Tongue (tissue), 2 donors: ENCODE results near the gene LARP7. TPM values are rescaled to one million over a fixed set of nuclear protein-coding genes. Genes with fewer than 3 reads are reported as not detected.
"Not testable (repeated sequence)": the region's sequence is repeated elsewhere in the genome, so short reads cannot be mapped to it uniquely, and the experiment has no call there.

Experiments
- DNase-seq: peaks from one replicate; pipeline ENCODE4 v3.0.0-alpha.2; 2015
- total RNA-seq: library from RNA; depleted of rRNA; stranded (reverse); fragments of >200 nt; gene quantifications from one replicate; pipeline ENCODE4 v1.2.3, GENCODE V29; 2014

The LARP7 gene
- 45.4 TPM for total RNA-seq

GRCh38 chr4:112636688-112637551 lies at the start of gene LARP7, which contains the start of gene ZGRF1:
LARP7 (plus strand) TSS chr4:112637143; CDS start chr4:112644670, 7,527 bp downstream.
ZGRF1 (minus strand) TSS chr4:112636909; CDS start chr4:112633176, 3,733 bp downstream.
- peak; percentile 100 for DNase-seq

- DNase-seq: no peak
These were observed 47.7 kb upstream of the LARP7 start for GRCh38 chr4:112589206-112589605.

- DNase-seq: no peak
These were observed 45.4 kb upstream of the LARP7 start for GRCh38 chr4:112591593-112591992.

- DNase-seq: no peak
These were observed 44.2 kb upstream of the LARP7 start for GRCh38 chr4:112592717-112593116.

GRCh38 chr4:112593438-112594133 lies 43.4 kb upstream of the LARP7 start:
- no peak for DNase-seq

- DNase-seq: no peak
These were observed 42.0 kb upstream of the LARP7 start for GRCh38 chr4:112594993-112595392.

GRCh38 chr4:112604589-112604988 lies 32.4 kb upstream of the LARP7 start:
- peak; percentile 80 for DNase-seq

GRCh38 chr4:112612814-112613213 lies 24.1 kb upstream of the LARP7 start:
- DNase-seq: not testable (repeated sequence)

GRCh38 chr4:112616984-112617383 lies 20.0 kb upstream of the LARP7 start:
- no peak for DNase-seq

- DNase-seq: no peak
These were observed 10.7 kb upstream of the LARP7 start for GRCh38 chr4:112626228-112626627.

GRCh38 chr4:112633477-112634235 lies 3.3 kb upstream of the LARP7 start:
- peak; percentile 66 for DNase-seq

- no peak for DNase-seq
These were observed 566 bp downstream of the LARP7 start for GRCh38 chr4:112637552-112637866.

GRCh38 chr4:112642526-112642925 lies 5.6 kb downstream of the LARP7 start:
- DNase-seq: no peak

- DNase-seq: not testable (repeated sequence)
These were observed 7.9 kb downstream of the LARP7 start for GRCh38 chr4:112644595-112645535.

GRCh38 chr4:112645541-112646329 lies 8.8 kb downstream of the LARP7 start:
- no peak for DNase-seq

GRCh38 chr4:112646632-112647537 lies 9.9 kb downstream of the LARP7 start:
- no peak for DNase-seq

- no peak for DNase-seq
These were observed 10.8 kb downstream of the LARP7 start for GRCh38 chr4:112647785-112648184.

GRCh38 chr4:112648263-112649054 lies 11.5 kb downstream of the LARP7 start:
- no peak for DNase-seq

GRCh38 chr4:112649055-112649408 lies 12.1 kb downstream of the LARP7 start:
- DNase-seq: no peak
